ENCODE measurements around the gene MYADML2.

The MYADML2 gene

DNA sequence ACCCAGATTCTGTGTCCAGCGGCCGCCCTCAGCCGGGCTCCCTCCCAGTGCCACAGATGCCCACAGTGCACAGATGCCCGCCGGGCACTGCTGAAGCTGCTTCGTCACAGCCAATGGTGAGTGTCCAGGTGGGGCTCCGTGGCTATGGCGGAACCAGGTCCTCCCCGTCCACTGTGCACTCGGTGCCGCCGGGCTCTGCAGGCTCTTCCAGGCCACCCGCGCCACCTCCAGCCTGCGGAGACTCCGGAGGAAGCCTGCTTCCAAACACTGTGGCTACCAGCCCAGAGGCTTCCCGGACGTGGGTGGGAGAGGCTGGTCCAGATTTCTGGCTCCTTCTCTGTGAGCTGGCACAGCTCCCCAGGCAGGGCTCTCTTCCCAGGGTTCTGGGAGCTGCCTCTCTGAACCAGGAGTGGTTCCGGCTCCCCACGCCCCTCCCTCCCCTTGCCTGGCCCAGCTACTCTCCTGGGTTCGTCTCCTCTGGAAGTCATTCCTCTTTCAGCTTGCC is 7.1 kb downstream of the MYADML2 start:
- DNase-seq, result peak in 1 of 2 donors; percentile 81

DNA sequence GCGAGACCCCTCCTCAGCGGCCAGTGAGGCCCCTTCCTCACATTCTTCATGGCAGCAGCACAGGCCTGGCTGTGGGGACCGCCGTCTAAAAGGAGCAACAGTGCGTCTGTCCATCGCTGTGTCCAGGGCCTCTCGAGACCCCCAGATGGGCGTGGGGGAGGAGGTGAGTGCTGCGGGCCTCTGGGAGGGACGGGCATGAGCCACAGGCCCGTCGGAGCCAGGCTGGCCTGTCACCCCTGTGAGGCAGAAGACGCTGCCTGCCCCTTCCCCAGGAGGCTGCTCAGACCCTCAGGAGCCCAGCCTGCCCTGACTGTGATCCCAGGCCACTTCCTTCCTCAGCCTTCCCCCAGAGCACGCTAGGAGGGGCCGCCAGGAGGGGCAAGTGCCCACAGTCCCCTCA is 7.8 kb downstream of the MYADML2 start:
- H3K27me3 ChIP-seq, result peaks cover 0 to 92% of the 10 kb centered on the region in 2 donors
- H3K27ac ChIP-seq, result no peak overlapping the region

More for the DNA sequence above, 7.1 kb downstream of the MYADML2 start:
- intact Hi-C loops (cut with DNase I; ENCODE audit: low total_unique reads), result no loop called here
- Histone ChIP-seq H3K4me1 (peaks cover 0 to 33% (median 30%) of the 10 kb centered on the region in 4 donors), H3K36me3 (no peaks in the 10 kb centered on the region), H3K9me3 (no peaks in the 10 kb centered on the region), H3K27me3 (peaks cover 0 to 92% of the 10 kb centered on the region in 2 donors), H3K27ac (no peak overlapping the region), H3K4me3 (no peak overlapping the region)
- TF ChIP-seq, protein P1, sequence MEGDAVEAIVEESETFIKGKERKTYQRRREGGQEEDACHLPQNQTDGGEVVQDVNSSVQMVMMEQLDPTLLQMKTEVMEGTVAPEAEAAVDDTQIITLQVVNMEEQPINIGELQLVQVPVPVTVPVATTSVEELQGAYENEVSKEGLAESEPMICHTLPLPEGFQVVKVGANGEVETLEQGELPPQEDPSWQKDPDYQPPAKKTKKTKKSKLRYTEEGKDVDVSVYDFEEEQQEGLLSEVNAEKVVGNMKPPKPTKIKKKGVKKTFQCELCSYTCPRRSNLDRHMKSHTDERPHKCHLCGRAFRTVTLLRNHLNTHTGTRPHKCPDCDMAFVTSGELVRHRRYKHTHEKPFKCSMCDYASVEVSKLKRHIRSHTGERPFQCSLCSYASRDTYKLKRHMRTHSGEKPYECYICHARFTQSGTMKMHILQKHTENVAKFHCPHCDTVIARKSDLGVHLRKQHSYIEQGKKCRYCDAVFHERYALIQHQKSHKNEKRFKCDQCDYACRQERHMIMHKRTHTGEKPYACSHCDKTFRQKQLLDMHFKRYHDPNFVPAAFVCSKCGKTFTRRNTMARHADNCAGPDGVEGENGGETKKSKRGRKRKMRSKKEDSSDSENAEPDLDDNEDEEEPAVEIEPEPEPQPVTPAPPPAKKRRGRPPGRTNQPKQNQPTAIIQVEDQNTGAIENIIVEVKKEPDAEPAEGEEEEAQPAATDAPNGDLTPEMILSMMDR (IDR thresholded peaks at IDR 0.05), result no peak

DNA sequence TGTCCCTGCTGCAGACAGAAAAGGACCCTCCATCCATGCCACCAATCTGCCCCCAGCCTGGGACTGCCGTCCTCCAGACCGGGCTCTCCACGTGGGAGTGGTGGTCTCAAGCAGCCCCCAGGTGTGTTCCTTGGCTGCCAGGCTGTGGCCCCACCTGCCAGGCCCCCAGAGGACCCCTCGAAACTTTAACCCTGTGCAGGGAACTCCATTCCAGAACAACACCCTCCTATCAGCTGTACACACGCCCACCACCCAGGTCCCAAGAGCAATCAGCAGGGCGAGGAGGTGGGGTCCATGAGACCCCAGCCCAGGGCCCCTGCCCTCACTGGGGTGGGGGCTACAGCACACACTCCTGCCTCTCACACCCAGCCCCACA is 11.3 kb downstream of the MYADML2 start:
- no peak for DNase-seq
- intact Hi-C loops (cut with DNase I; ENCODE audit: low total_unique reads), result no loop called here
- Histone ChIP-seq H3K9me3 (no peaks in the 10 kb centered on the region), H3K4me1 (peaks cover 0 to 31% (median 27%) of the 10 kb centered on the region in 4 donors), H3K36me3 (no peaks in the 10 kb centered on the region), H3K27ac (no peak overlapping the region), H3K27me3 (peaks cover 0 to 72% of the 10 kb centered on the region in 2 donors), H3K4me3 (no peak overlapping the region)
- TF ChIP-seq, protein P1 (IDR thresholded peaks at IDR 0.05), result no peak

More for the DNA sequence above, 7.8 kb downstream of the MYADML2 start:
- H3K36me3 ChIP-seq, result no peaks in the 10 kb centered on the region
- H3K4me3 ChIP-seq, result no peak overlapping the region
- intact Hi-C loops (cut with DNase I; ENCODE audit: low total_unique reads), result no loop called here
- DNase-seq, result peak in 1 of 2 donors; percentile 62
- peaks cover 0 to 33% (median 30%) of the 10 kb centered on the region in 4 donors for H3K4me1 ChIP-seq
- no peaks in the 10 kb centered on the region for H3K9me3 ChIP-seq
- TF ChIP-seq, protein P1 (IDR thresholded peaks at IDR 0.05), result no peak

DNA sequence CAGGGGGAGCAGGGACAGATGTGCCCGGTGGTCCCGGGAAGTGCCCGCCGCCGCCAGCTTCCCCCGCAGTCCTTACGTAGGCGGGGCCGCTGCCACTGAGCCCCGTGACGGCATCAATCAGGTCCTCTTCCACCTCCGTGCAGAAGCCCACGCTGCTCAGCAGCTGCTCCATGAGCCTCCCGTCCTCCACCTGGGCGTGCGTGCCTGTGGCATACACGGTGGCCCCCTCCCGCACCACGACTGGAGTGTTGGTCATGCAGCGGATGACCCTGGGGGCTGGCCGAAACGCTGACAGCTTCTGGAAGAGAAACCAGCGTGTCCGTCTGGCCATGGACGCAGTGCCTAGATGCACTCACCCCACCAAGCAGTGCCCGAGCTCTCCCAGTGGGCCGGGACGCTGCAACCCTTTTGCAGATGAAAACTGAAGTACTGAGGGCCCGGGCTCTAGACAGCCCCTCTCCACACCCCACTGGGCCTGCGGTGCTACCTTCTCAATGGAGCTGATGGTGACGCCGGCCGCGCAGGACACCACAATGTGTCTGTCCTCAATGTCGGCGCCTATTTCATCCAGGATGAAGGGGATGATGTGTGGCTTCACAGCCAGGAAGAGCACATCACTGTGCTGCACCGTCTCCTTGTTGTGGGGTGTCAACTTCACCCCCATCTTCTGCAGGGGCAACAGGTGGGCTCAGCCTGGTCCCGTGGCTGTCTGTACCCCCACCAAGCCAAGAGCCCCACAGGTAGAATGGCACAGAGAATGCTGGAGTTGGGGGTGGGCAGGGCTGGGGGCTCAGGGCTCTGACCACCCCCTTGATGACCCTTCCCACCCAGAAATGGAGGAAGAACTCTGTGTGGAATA is 12.0 kb downstream of the MYADML2 start:
- TF ChIP-seq, protein P1 (IDR thresholded peaks at IDR 0.05), result no peak
- intact Hi-C loops (cut with DNase I; ENCODE audit: low total_unique reads), result no loop called here
- Histone ChIP-seq H3K4me3 (no peak overlapping the region), H3K36me3 (no peaks in the 10 kb centered on the region), H3K9me3 (no peaks in the 10 kb centered on the region), H3K4me1 (peaks cover 0 to 25% (median 23%) of the 10 kb centered on the region in 4 donors), H3K27me3 (peaks cover 0 to 68% of the 10 kb centered on the region in 2 donors), H3K27ac (no peak overlapping the region)
- DNase-seq, result no peak

DNA sequence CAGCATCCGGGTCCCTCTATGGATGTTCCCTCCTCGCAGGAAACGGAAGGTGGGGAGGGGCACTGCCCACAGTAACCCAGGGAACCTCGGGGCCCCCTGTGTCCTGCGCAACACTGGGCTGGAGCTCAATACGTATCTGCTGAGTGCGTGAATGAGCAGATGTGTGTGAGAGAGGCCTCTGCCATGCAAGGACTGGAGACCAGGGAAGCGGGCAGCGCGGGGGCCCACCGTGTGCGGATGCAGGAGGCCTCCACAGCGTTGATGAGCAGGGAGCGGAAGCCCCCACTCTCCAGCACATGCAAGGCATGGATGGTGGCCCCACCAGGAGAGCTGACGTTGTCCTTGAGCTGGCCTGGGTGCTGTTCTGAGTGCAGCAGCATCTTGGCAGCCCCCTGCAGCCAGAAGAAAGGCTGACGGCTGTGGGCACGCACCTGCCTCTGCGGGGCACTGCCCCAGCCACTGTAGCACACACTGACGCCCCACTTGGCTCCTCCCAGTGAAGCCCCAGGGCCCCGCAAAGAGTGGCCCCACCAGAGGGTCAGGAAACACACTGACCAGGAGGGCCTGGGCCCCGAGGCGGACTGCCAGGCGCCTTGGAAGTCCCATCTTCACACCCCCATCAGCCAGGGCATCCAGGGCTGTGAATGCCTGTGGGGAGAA is 12.8 kb downstream of the MYADML2 start:
- H3K27me3 ChIP-seq, result peaks cover 0 to 68% of the 10 kb centered on the region in 2 donors
- intact Hi-C loops (cut with DNase I; ENCODE audit: low total_unique reads), result no loop called here
- H3K36me3 ChIP-seq, result no peaks in the 10 kb centered on the region
- H3K27ac ChIP-seq, result no peak overlapping the region
- H3K9me3 ChIP-seq, result no peaks in the 10 kb centered on the region
- no peak for DNase-seq
- H3K4me1 ChIP-seq, result peaks cover 0 to 17% (median 15%) of the 10 kb centered on the region in 4 donors
- H3K4me3 ChIP-seq, result no peak overlapping the region
- TF ChIP-seq, protein P1 (IDR thresholded peaks at IDR 0.05), result no peak
